NCI-H345 treated with DMSO at 0.1 percent for 48 hours (cell line): Measurements from ENCODE around the gene WWOX.

Experiments used
- DNase-seq: peaks from one replicate; lab custom pipeline; 2025; ENCODE audit not compliant: unreplicated experiment; lab: John Stamatoyannopoulos, UW

Gene WWOX

GRCh38 chr16:78220571-78220970 lies 121.1 kb downstream of the WWOX start:
- DNase-seq, result no peak

DNA sequence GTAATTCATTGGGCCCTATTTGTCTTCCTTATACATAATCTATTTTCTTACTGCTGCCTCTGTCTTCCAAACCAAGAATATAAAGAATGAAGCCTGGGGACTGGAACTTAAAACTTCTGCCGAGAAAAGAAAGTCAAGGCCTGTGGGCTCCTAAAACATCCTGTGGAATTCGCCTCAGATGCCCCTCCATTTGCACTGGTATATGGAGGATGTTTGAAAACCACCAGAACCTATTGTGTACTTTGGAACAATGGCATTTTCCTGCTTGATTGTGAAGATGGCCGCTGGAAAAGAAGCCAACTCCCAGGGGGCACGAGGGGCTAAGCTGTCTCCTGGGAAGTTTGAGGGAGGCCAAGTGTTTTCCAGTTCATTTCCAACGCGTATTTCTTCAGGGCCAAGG lies 122.4 kb downstream of the WWOX start:
- no peak for DNase-seq

DNA sequence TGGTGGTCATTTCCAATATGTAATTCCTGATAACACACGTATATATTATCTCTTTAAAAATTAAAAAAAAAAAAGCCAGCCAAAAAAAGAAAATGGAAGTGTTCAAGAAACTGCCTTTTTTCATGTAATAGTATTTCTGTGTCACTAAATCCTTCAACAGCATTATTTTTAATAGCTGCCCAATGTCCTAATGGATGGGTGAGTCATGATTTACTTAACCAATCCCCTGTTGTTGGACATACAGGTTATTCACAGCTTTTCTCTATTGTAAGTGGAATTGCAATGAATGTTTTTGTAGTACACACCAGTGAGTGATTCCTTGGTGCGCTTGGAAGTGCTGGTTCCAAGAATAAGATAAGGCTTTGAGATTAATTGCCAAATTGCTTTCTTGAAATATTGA lies 124.9 kb downstream of the WWOX start:
- DNase-seq, result no peak

DNA sequence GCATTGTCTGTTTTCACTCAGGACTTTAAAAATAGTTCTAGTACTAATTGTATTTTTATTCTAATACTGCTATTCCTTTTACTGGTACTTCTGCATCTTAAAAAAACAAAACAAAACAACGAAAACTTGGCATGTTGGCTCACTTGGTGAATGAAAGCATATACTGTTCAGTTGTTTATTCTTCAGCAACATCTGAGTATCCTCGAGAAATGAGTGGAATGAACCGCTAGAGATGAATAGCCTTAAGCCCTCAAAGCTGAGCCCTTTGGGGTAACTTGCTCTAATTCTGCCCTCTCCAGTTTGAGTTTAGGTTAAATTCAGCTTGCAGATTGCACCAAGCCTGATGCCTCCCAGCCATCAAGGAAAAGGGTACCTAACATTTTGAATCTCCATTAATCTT lies 126.5 kb downstream of the WWOX start:
- DNase-seq, result no peak

DNA sequence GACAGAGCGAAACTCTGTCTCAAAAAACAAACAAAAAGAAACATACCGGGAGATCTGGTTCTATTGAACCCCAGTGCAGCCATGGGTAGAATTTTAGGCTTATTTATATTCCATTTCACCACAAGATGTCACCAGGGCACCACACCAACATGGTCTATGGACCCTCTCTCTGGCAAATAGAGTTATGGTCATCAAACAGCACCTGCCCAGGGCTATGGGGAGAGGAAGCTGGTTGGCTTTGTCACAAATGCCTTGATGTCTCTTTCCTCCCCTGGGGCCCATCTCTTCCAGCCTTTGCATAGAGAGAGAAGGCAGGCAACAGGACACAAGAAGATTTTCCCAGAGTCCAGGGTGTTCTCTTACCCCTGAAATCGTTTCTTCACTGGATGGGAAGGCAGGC lies 128.4 kb downstream of the WWOX start:
- no peak for DNase-seq

DNA sequence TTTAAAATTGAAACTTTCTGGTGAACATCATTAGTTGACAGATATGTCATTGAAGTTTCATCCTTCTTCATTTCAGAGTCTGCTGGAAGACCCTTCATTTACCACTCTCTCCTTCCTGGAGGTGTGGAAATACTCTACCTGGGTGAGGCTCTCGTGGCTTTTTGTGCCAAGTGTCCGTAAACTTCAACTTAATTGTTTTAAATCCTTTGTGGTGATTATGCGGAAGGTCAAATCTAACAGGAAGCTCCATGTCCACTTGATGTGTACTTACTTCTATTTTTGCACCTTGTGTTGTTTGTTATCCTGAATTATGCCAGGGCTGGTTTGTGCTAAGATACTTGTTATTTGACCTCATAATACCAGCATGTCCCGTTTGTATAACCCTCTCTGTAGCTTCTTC lies 129.2 kb downstream of the WWOX start:
- no peak for DNase-seq

GRCh38 chr16:78230832-78231231 lies 131.4 kb downstream of the WWOX start:
- no peak for DNase-seq

DNA sequence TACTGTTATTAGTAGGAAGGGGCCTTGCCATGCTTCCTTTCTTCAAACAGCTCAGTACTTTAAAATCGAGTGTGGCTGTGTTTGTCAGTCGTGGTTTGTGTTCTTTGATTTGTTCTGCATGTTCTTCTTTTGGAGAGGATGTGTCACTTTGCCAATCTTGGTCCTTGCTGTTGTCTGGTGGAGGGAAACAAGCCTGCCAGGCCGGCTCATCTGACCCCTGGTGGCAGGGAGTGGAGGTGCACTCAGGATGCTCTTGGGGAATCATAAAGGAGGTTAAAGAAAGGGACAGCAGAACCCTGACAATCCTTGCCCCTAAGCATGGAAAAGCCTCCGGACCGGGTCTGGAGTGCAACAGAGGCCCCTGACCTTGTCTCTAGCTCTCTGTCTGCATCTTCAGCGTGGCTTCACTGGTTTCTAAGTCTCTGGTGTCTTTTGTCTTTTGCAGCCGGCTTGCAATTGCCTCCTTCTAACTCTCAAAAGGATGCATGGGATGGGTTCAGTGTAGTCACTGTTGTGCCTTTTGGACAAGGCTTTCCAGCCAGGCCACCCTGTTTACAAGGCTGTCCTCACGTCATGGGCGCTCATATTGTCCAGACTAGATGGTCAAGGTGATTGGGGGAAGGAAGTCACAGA lies 135.8 kb downstream of the WWOX start:
- DNase-seq, result peak; percentile 10

GRCh38 chr16:78235876-78236275 lies 136.4 kb downstream of the WWOX start:
- no peak for DNase-seq

DNA sequence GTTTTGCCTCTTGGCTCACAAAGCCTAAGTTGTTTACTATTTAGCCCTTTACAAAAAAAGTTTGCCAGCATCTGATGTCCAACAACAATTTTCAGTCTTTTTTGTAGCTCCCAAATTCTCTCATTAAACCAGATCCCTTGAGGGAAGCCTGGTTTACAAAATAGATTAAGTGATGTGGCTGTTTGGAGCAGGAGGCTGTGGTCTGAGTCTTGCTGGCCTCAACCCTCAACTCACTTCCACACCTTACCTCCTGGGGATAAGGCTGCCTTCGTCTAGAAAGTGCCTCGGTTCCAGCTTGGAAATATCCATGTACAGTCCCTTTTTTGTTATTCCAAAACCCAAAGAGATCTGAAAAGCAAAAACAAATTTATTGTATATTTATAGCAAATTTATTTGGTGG lies 138.4 kb downstream of the WWOX start:
- no peak for DNase-seq

DNA sequence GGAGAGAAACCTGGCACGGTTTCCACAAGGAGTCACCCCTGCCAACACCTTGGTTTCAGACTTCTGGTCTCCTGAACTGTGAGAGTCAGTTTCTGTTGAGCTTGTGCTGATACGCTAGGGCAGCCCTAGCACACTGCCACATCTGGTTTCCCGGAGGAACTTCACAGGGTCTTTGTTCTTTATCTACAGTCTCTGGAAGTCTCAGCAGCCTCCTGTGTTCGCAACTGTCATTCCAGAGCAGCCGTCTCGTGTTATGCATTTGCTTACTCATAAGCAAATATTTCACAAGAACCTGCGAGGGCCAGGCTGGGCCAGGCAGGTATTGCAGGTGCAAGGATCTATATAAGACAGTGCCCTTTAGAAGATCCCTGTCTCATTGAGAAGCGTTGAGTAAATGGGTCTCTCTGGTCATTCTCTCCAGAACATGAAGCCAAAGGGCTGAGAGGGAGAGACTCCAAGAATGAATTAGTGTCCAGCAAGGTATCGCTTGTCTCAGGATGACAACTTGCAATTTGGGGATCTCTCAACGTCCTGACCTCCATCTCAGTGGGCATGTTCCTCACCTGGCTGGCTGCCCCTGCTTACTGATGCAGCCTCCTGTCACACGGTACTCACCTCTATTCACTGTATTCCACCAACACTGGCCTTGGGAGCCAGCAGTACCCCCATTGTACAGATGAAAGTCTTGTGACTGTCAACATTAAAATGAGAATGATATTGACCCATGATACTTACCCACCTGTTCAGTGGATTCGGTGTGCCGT lies 141.2 kb downstream of the WWOX start:
- no peak for DNase-seq

DNA sequence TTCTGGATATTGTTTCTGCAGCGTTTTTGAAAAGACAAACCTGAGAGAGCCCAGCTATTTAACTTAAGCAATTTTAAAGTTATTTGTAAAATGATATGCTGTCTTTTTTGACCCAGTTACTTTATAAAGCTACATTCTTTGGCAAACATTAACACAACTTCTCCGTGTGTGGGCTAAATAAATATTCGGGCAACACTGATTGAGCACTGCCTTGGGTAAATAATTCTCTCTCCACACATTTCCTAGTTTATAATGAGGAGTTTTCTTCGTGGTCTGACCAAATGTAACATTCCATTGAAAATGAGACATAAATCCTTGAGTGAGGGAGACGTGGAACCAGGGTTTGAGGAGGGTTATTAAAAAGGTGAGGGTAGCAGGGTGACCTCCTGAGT lies 142.8 kb downstream of the WWOX start:
- no peak for DNase-seq

DNA sequence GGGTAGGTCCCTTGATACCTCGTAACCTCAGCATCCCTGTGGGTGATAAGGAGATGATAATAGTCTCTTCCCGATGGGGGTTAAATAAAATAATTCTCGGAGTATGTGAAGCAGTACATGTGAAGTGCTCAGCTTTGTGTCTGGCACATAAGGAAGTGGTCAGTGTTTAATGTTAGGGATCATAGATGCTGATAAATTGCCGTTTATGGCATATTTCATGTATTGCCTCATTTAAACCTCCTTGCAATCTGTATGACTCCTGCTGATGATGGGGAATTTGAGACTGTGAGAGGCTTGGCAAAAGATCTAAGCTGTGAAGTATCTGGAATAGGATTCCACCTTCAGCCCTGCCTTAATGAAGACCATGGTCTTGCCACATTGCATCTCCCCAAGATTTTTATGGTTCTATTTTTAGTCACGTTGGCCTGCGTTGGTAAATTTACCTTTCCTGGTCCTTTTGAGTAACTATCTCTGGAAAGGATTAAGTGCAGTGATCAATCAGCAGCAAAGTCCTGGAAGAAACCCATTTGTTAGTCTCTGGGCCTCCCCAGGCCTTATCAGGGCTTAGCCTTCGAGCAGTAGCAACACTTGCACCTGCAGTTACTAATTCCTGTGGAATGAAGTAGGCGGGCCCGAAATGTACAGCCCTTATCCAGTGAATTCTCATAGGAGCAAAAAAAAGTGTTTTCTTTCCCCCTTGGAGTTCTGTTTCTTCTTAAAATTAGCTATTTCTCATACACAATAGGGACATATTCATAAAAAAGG lies 144.9 kb downstream of the WWOX start:
- DNase-seq, result no peak

DNA sequence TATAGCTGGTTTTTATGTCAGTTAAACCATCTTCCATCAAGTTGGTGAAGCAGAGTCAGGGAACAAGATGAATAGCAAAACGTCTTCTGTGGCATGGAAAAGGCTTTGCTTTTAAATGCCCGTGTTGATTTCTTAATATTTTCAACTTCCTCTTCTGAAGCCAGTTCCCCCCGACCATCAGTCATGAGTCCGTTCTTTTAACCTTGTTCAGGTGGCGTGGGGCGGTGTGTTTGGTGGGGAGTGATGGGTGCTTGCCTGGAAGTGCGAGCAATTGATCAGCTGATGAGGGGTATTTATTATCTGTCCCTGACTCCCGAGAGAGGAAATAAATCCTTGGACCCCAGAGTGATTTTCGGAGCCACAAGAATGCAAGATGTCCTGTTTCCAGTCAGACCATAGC lies 147.1 kb downstream of the WWOX start:
- DNase-seq, result no peak

GRCh38 chr16:78249056-78249455 lies 149.6 kb downstream of the WWOX start:
- DNase-seq, result no peak

DNA sequence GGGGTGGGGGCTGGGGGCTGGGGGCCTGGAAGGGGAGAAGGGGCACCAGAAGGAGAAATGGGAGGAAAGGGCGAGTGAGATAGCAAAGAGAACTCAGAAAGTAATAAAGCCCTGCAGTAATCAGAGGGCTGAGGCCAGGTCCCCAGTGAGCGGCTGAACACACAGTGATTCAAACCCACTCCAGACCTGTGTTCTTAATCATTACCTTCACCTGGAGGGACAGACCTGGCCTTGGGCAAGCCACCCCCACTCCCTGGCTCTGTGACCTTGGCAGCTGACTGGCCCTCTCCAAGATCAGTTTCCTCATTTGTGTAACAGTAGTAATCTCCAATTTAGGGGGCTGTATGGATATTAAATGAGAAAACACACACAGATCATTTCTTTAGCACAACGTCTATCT lies 150.4 kb downstream of the WWOX start:
- DNase-seq, result no peak

- DNase-seq, result no peak
Observed at GRCh38 chr16:78251115-78251514, 151.7 kb downstream of the WWOX start.

DNA sequence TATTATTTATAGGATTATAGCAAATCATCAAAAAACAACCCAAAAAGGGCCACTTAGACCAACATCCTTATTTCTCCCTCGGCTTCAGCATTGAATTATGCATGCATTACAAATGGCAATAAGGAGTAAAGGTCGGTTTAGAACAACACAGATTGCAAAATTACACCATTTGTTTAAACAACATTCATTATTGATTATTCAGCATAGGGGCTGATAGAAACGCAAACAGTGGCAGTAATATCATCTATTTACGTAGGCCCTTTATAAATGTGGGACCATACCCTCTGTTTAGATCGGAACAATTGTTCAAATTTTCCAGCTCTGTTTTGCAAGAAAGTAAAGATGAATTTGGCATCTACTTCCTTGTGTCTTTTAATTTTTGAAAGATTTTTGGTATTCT lies 153.3 kb downstream of the WWOX start:
- DNase-seq, result no peak

- DNase-seq, result no peak
Observed at GRCh38 chr16:78254841-78255240, 155.4 kb downstream of the WWOX start.

- DNase-seq, result no peak
Observed at GRCh38 chr16:78256686-78257375, 157.4 kb downstream of the WWOX start.

DNA sequence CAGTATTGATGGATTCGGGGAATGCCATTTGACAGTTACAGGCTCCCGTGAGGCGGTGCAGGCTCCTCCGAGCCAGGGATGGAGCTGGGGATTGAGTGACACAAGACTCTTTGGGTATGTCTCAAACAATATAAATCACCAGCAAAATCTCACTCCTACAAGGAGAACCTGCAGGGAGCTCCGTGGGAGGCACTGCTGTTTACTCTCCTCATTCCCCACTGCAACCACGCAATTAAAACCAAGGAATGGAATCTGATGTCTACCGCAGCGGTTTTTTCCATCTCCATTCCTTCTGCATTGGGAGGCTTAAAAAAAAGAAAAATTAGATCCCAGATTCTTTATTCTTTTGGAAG lies 157.9 kb downstream of the WWOX start:
- no peak for DNase-seq
